ENCODE results near the gene SERPINA3.

SERPINA3 gene

GRCh38 chr14:94659901-94660300 lies 47.7 kb downstream of the SERPINA3 start:
- no peak for DNase-seq

DNA sequence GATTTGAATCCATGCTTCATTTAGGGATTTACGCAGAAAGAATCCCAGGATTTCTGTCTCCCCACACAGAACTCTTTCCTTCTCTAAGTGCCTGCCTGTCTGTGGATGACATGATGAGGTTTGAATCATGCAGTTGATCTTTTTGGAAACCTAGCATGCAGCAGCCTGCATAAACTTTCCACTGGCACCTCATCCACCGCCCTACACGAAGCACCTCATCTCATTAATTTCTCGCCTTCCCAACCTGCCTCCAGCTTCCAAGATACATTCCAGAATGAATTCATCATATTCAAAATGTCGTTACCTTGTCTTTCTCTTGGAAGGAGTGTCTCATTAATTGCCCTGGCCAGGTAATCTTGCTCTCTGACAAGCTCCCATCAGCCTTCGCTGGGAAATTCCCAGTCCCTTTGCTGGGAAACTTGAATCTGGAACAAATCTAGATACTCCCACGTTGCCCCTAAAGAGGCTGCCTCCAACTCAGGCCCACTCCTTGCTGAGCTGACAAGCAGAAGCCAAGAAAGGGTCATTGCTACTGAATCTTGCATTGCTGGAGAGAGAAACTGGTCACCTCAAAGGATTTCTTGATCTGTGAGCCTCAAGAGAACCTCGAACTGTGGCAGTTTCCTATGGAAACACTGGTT lies 48.2 kb downstream of the SERPINA3 start:
- DNase-seq, result no peak

DNA sequence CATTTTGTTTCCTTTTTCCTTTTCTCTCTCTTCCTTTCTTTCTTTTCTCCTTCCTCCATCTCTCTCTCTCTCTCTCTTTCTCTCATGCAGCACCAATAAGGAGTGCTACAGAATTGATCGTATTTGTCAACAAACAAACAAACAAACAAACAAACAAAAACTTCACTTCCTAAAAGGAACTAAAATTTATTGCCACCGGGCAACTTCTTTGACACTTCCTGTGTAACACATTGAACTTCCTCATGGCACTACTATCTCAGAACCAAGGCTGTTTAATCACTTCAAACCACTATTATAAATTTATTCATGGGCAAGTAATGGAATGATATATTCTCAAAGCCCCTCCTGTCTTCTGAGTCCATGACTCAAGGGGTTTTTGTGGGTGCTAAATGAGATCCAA lies 51.3 kb downstream of the SERPINA3 start:
- DNase-seq, result no peak

- DNase-seq, result no peak
Observed at GRCh38 chr14:94663965-94664704, 51.9 kb downstream of the SERPINA3 start.

- peak in 1 of 2 experiments; percentile 45 for DNase-seq
Observed at GRCh38 chr14:94665121-94665520, 52.9 kb downstream of the SERPINA3 start.

DNA sequence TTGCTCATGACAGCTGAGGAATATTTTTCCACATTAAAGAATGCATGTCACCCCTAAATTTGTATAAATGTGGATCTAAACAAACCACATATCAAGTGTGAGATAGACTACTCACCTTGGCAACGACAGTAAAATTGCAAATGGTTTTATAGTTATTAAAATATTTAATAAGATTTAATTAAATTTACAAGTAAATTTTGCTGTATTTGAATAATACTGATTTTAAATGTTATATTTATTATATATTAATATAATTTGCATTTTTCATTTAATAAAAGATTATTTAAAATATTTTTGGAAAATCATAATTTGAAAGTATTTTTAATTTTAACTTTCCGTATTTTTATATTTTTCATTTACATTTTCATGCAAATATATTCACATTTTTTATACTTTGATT lies 53.4 kb downstream of the SERPINA3 start:
- no peak for DNase-seq

- DNase-seq, result no peak
Observed at GRCh38 chr14:94670692-94671285, 58.6 kb downstream of the SERPINA3 start.

DNA sequence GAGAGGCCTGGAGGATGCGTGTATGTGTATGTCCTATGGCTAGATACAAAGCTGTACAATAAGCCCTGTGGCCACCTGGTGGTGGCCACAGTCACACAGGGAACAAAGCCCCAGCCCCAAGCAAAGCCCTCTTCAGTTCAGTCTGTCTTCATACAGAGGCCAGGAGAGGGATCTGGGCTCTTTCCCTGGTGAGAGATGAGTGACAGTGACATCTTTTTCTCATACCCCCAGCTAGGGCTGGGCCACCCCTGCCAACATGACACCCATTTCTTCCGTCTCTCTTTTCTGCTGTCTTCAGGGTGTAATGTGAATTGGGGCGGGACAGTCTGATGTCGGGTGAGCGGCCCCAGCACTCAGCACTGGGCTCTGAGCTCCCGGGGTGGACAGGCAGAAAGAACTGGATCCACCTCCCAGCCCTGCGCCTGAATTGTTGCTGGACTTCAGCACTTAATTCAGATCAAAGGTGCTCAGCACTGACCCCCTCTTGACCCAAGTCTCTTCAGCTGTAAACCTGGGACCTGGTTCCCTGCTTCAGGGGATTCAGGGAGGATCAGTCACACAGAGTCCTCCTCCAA lies 59.8 kb downstream of the SERPINA3 start:
- DNase-seq, result no peak

- no peak for DNase-seq
Observed at GRCh38 chr14:94673071-94673470, 60.9 kb downstream of the SERPINA3 start.
